MM.1S (cell line): ENCODE data around the gene TCF23.

Experiments
- CTCF ChIP-seq: fragments of 300-600 bp; sonication (generic); IDR thresholded peaks from 2 replicates; pipeline ENCODE4 v1.5.1; 2016; ENCODE audit warnings: antibody characterized with exemption, low read length, mixed read lengths
- EZH2phosphoT487 ChIP-seq: fragments of 300-600 bp; sonication (generic); IDR thresholded peaks from 2 replicates; pipeline ENCODE4 v1.6.1; 2018; ENCODE audit warnings: antibody characterized with exemption, low read length

GRCh38 chr2:27178469-27178868 is 29.7 kb downstream of the TCF23 start:
- TF ChIP-seq CTCF, result no peak
- no peak for TF ChIP-seq EZH2phosphoT487
